KMS-11 (cell line): ENCODE data around the gene RUNX3.
A peak's percentile ranks its signal among the peaks of the same experiment; 100 is the strongest.

Experiments
- H2AFZ ChIP-seq: fragments of 200-600 bp; sonication (generic); 2 replicates; pipeline ENCODE4 v1.6.1; 2016; ENCODE audit warnings: antibody characterized with exemption, mixed run types, low read depth
- H3K27ac ChIP-seq: fragments of 200-600 bp; sonication (generic); 2 replicates; pipeline ENCODE4 v1.6.1; 2016; ENCODE audit warnings: mild to moderate bottlenecking, mixed run types
- H3K27me3 ChIP-seq: fragments of 200-600 bp; sonication (generic); 2 replicates; pipeline ENCODE4 v1.6.1; 2017; ENCODE audit warnings: mild to moderate bottlenecking, low read depth, mixed run types, moderate library complexity; ENCODE audit not compliant: insufficient read depth
- H3K36me3 ChIP-seq: fragments of 200-600 bp; sonication (generic); 2 replicates; pipeline ENCODE4 v1.6.1; 2017; ENCODE audit warnings: mild to moderate bottlenecking, mixed run types; ENCODE audit not compliant: insufficient read depth
- H3K4me1 ChIP-seq: fragments of 200-600 bp; sonication (generic); 2 replicates; pipeline ENCODE4 v1.6.1; 2016; ENCODE audit warnings: mild to moderate bottlenecking, low read depth, mixed run types; ENCODE audit not compliant: poor library complexity, severe bottlenecking
- H3K4me2 ChIP-seq: fragments of 200-600 bp; sonication (generic); 2 replicates; pipeline ENCODE4 v1.7.0; 2016; ENCODE audit warnings: mild to moderate bottlenecking, mixed run types
- H3K4me3 ChIP-seq: fragments of 200-600 bp; sonication (generic); IDR thresholded peaks from 2 replicates; pipeline ENCODE4 v1.6.1; 2017; ENCODE audit warnings: low read depth, low read length, mixed read lengths; ENCODE audit not compliant: insufficient read depth
- H3K79me2 ChIP-seq: fragments of 200-600 bp; sonication (generic); 2 replicates; pipeline ENCODE4 v1.6.1; 2016; ENCODE audit warnings: low read depth, mixed run types; ENCODE audit not compliant: insufficient read depth
- H3K9ac ChIP-seq: fragments of 200-600 bp; sonication (generic); 2 replicates; pipeline ENCODE4 v1.6.1; 2016; ENCODE audit warnings: mild to moderate bottlenecking, mixed run types
- H4K20me1 ChIP-seq: fragments of 200-600 bp; sonication (generic); 2 replicates; pipeline ENCODE4 v1.6.1; 2016; ENCODE audit warnings: mild to moderate bottlenecking, mixed run types; ENCODE audit not compliant: insufficient read depth
- TF ChIP-seq, protein P1 (sequence below): fragments of 200-600 bp; sonication (generic); conservative IDR thresholded peaks from 2 replicates; pipeline ENCODE4 v1.6.1; 2017; ENCODE audit warnings: low read depth, mild to moderate bottlenecking, antibody characterized with exemption, low read length, moderate library complexity, mixed read lengths

RUNX3 gene

DNA sequence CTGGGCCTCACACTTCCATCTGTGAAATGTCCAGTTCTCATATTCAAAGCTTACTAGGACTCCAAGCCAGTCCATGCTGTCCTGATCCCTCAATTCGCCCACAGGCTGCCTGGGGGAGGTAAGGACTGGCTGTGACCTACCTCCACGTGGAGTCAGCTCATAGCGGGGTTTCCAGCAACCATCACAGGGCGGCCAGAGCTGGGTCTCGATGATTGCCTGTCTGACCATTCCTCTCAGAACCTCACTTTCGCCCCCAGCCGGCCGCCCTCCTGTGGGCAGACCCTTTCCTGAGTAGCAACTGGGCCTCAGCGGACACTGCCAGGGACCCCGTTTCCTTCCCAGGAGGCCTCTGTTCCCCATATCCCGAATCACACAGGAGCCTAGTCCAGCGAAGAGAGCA is 3.4 kb upstream of the RUNX3 start:
- Histone ChIP-seq H3K4me2 (no peak overlapping the region), H4K20me1 (no peaks in the 10 kb centered on the region), H3K4me1 (peaks cover 7% of the 10 kb centered on the region), H3K27ac (no peak overlapping the region), H2AFZ (no peak overlapping the region), H3K9ac (no peak overlapping the region), H3K79me2 (peaks cover 12% of the 10 kb centered on the region), H3K27me3 (no peaks in the 10 kb centered on the region), H3K4me3 (no peak overlapping the region), H3K36me3 (no peaks in the 10 kb centered on the region)
- TF ChIP-seq, protein P1, sequence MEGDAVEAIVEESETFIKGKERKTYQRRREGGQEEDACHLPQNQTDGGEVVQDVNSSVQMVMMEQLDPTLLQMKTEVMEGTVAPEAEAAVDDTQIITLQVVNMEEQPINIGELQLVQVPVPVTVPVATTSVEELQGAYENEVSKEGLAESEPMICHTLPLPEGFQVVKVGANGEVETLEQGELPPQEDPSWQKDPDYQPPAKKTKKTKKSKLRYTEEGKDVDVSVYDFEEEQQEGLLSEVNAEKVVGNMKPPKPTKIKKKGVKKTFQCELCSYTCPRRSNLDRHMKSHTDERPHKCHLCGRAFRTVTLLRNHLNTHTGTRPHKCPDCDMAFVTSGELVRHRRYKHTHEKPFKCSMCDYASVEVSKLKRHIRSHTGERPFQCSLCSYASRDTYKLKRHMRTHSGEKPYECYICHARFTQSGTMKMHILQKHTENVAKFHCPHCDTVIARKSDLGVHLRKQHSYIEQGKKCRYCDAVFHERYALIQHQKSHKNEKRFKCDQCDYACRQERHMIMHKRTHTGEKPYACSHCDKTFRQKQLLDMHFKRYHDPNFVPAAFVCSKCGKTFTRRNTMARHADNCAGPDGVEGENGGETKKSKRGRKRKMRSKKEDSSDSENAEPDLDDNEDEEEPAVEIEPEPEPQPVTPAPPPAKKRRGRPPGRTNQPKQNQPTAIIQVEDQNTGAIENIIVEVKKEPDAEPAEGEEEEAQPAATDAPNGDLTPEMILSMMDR: no peak

DNA sequence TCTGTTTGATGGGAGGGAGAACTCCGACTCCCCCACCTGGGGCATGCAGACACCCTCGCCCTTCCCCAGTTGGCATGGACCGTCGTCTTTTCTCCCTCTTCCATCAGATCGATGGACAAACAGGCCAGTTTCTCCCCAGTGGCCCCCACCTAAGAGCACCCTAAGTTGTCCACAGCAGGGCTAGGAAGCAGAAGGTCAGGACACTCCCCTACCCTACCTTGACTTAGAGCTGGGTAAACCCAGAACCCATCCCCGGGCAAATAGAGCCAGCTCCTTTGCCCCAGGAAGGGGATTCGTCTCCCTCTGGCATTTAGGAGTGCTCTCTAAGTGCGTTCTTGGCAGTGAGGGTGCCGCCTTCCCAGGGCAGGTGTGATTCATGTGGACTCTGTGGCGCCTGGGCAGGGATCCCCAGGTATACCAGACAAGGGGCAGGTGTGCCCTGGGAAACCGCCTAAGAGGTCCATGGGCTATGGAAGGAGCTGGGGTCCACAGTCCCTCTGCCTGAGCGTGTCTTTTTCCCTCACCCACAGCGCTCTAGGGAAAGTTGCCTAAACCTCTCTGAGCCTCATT is 2.7 kb upstream of the RUNX3 start:
- peaks cover 7% of the 10 kb centered on the region for H3K4me1 ChIP-seq
- peaks cover 19% of the 10 kb centered on the region for H3K79me2 ChIP-seq
- H3K4me3 ChIP-seq: no peak overlapping the region
- TF ChIP-seq, protein P1: no peak
- no peaks in the 10 kb centered on the region for H4K20me1 ChIP-seq
- no peaks in the 10 kb centered on the region for H3K36me3 ChIP-seq
- H3K27me3 ChIP-seq: no peaks in the 10 kb centered on the region
- H3K27ac ChIP-seq: no peak overlapping the region
- no peak overlapping the region for H3K9ac ChIP-seq
- no peak overlapping the region for H3K4me2 ChIP-seq
- H2AFZ ChIP-seq: no peak overlapping the region

DNA sequence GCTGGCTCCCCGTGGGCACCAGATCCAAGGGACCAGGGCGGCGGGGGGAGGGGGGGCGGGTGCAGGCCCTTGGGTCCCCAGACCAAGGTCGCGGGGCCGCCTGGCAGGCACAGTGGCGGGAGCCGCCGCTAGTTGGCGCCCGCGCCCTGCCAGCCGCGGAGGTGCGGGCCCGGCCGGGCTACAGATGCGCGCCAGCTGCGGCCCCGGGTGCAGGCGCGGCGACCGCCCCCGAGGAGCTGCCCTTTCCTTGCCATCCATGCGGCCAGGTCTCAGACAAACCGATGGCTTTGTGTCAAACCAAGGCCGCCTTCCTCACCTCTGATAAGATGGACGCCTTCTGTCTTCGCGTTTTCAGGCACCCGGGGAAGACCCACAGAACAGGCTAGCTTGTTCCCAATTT is 2.2 kb upstream of the RUNX3 start:
- H3K79me2 ChIP-seq: peaks cover 24% of the 10 kb centered on the region
- H4K20me1 ChIP-seq: no peaks in the 10 kb centered on the region
- no peak overlapping the region; the same call in 1 of the 2 replicates for H3K4me2 ChIP-seq
- no peaks in the 10 kb centered on the region for H3K36me3 ChIP-seq
- H3K4me1 ChIP-seq: peaks cover 7% of the 10 kb centered on the region
- no peaks in the 10 kb centered on the region for H3K27me3 ChIP-seq
- H2AFZ ChIP-seq: no peak overlapping the region
- H3K4me3 ChIP-seq: no peak overlapping the region
- no peak overlapping the region for H3K27ac ChIP-seq
- H3K9ac ChIP-seq: no peak overlapping the region
- TF ChIP-seq, protein P1: no peak

DNA sequence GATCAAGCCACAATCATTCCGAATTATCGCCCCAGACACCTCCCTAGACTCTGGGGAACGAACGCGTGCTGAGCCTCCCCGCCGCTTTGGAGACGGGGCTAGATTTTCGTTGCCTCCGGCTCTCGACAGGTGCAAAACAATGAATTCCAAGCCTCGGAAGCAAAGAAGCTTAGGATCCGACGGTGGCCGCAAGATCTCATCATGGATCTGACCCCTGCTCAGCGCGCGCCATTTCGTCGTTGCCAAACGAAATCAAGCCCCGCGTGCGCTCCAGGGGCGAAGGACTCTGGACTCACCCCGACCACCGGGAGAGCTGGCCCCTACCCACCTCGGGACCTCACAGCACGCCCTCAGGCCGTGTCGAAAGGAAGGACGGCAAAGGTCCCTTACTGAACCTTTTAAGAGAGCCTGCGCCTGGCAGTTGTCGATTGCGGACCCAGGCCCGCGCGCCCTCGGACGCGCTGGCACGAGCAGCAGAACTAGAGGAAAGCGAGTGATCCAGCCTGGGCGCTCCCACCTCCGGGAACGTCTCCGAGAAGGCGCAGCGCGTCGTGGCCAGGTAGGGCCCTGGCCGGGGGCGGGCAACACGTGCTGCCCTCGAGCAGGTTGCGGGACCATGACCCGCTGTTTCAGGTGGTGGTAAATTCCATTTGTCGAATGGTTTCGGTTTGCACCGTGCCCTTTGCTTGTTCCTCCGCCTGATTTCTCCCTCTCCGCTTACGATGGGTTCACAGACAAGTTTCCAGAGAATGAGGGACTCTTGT is 1.6 kb upstream of the RUNX3 start:
- H3K9ac ChIP-seq: no peak overlapping the region
- H3K4me1 ChIP-seq: peaks cover 7% of the 10 kb centered on the region
- H3K4me3 ChIP-seq: no peak overlapping the region
- H4K20me1 ChIP-seq: no peaks in the 10 kb centered on the region
- no peak overlapping the region; the same call in 1 of the 2 replicates for H3K4me2 ChIP-seq
- H3K79me2 ChIP-seq: peaks cover 30% of the 10 kb centered on the region
- TF ChIP-seq, protein P1: 0 out of 2 replicates have a peak, but pooled peaks have one; percentile 18
- H3K36me3 ChIP-seq: no peaks in the 10 kb centered on the region
- no peak overlapping the region for H2AFZ ChIP-seq
- H3K27me3 ChIP-seq: no peaks in the 10 kb centered on the region
- H3K27ac ChIP-seq: no peak overlapping the region
